HepG2 (cell line): ENCODE measurements around the gene PEX13. TPM values are rescaled to one million over a fixed set of nuclear protein-coding genes. Genes with fewer than 3 reads are reported as not detected.

Source experiments
- CC2D1A ChIP-seq: sonication (generic); formaldehyde crosslinking; IDR thresholded peaks from 2 replicates; pipeline ENCODE4 v1.8.1; 2023; ENCODE audit warnings: mild to moderate bottlenecking, missing genetic modification reagents
- CREB3 ChIP-seq: sonication (generic); formaldehyde crosslinking; IDR thresholded peaks from 2 replicates; pipeline ENCODE4 v1.5.0; 2020; ENCODE audit warnings: missing genetic modification reagents
- FOXK1 ChIP-seq: sonication (generic); formaldehyde crosslinking; IDR thresholded peaks from 2 replicates; pipeline ENCODE4 v1.4.0; 2020; ENCODE audit warnings: low read depth, missing genetic modification reagents, borderline replicate concordance
- HINFP ChIP-seq: sonication (generic); formaldehyde crosslinking; IDR thresholded peaks from 2 replicates; pipeline ENCODE4 v1.4.0; 2020; ENCODE audit warnings: low read depth, mild to moderate bottlenecking, missing genetic modification reagents
- HNF4G ChIP-seq, 2 experiments: sonication (generic) in 1 of 2; formaldehyde crosslinking in 1 of 2; IDR thresholded peaks; 2 replicates each; pipeline versions ENCODE4 v1.4.0 to v1.6.1; 2011 to 2020; ENCODE audit warnings: borderline replicate concordance in 2 of 2, low read depth in 2 of 2, mild to moderate bottlenecking in 2 of 2, low read length in 1 of 2, missing genetic modification reagents in 1 of 2, moderate library complexity in 1 of 2
- HOXA3 ChIP-seq: sonication (generic); formaldehyde crosslinking; IDR thresholded peaks from 2 replicates; pipeline ENCODE4 v1.5.0; 2020; ENCODE audit warnings: missing genetic modification reagents
- IRF9 ChIP-seq: sonication (generic); formaldehyde crosslinking; IDR thresholded peaks from 2 replicates; pipeline ENCODE4 v1.8.0; 2022; ENCODE audit warnings: missing genetic modification reagents, mild to moderate bottlenecking, borderline replicate concordance
- ISL2 ChIP-seq: sonication (generic); formaldehyde crosslinking; IDR thresholded peaks from 2 replicates; pipeline ENCODE4 v1.5.0; 2020; ENCODE audit warnings: missing genetic modification reagents
- MXD3 ChIP-seq: IDR thresholded peaks from 2 replicates; pipeline ENCODE4 v1.6.1; 2016; ENCODE audit warnings: mild to moderate bottlenecking, missing biosample characterization, missing genetic modification reagents
- NFE2L2 ChIP-seq: fragments of 150-350 bp; IDR thresholded peaks from 2 replicates; pipeline ENCODE4 v1.6.1; 2014; ENCODE audit warnings: low read length
- POLR2A ChIP-seq, 2 experiments: IDR thresholded peaks; 2 replicates each; pipeline ENCODE4 v1.6.1; 2011; ENCODE audit warnings: low read depth in 2 of 2, low read length in 2 of 2, mild to moderate bottlenecking in 1 of 2, moderate library complexity in 1 of 2; ENCODE audit not compliant: insufficient read depth in 1 of 2
- RFX3 ChIP-seq: IDR thresholded peaks from 2 replicates; pipeline ENCODE4 v1.6.1; 2016; ENCODE audit warnings: missing biosample characterization, missing genetic modification reagents
- SP140L ChIP-seq: sonication (generic); formaldehyde crosslinking; IDR thresholded peaks from 2 replicates; pipeline ENCODE4 v1.4.0; 2020; ENCODE audit warnings: missing genetic modification reagents, borderline replicate concordance
- TCF12 ChIP-seq, 2 experiments: fragments of 450-650 bp in 1 of 2; sonication (generic) in 1 of 2; formaldehyde crosslinking in 1 of 2; IDR thresholded peaks; 2 replicates each; pipeline versions ENCODE4 v1.6.1 to v1.8.0; 2017 to 2022; ENCODE audit warnings: antibody characterized with exemption in 1 of 2, mild to moderate bottlenecking in 1 of 2, missing genetic modification reagents in 1 of 2, moderate library complexity in 1 of 2
- WIZ ChIP-seq: sonication (generic); formaldehyde crosslinking; IDR thresholded peaks from 2 replicates; pipeline ENCODE4 v1.5.1; 2020; ENCODE audit warnings: mild to moderate bottlenecking, missing genetic modification reagents
- YY1 ChIP-seq: IDR thresholded peaks from 2 replicates; pipeline ENCODE4 v1.6.1; 2011; ENCODE audit warnings: low read length, low read depth, moderate library complexity, mild to moderate bottlenecking; ENCODE audit not compliant: insufficient read depth, insufficient replicate concordance
- ZBTB44 ChIP-seq: sonication (generic); formaldehyde crosslinking; IDR thresholded peaks from 2 replicates; pipeline ENCODE4 v1.4.0; 2020; ENCODE audit warnings: missing genetic modification reagents
- ZFP1 ChIP-seq: IDR thresholded peaks from 2 replicates; pipeline ENCODE4 v1.6.1; 2016
- ZNF292 ChIP-seq: sonication (generic); formaldehyde crosslinking; IDR thresholded peaks from 2 replicates; pipeline ENCODE4 v1.8.1; 2022; ENCODE audit warnings: mild to moderate bottlenecking, low read depth, missing genetic modification reagents, borderline replicate concordance
- ZNF30 ChIP-seq: sonication (generic); formaldehyde crosslinking; IDR thresholded peaks from 2 replicates; pipeline ENCODE4 v1.5.0; 2020; ENCODE audit warnings: mild to moderate bottlenecking, missing genetic modification reagents
- ZNF589 ChIP-seq: sonication (generic); formaldehyde crosslinking; conservative IDR thresholded peaks from 2 replicates; pipeline ENCODE4 v1.8.0; 2022; ENCODE audit warnings: mild to moderate bottlenecking, moderate library complexity, missing genetic modification reagents
- ZNF768 ChIP-seq: sonication (generic); formaldehyde crosslinking; IDR thresholded peaks from 2 replicates; pipeline ENCODE4 v1.4.0; 2020; ENCODE audit warnings: missing genetic modification reagents
- ZNF775 ChIP-seq: sonication (generic); formaldehyde crosslinking; IDR thresholded peaks from 2 replicates; pipeline ENCODE4 v1.4.0; 2020; ENCODE audit warnings: missing genetic modification reagents, mild to moderate bottlenecking, moderate library complexity, borderline replicate concordance
- ZSCAN20 ChIP-seq: sonication (generic); formaldehyde crosslinking; IDR thresholded peaks from 2 replicates; pipeline ENCODE4 v1.4.0; 2020; ENCODE audit warnings: missing genetic modification reagents, mild to moderate bottlenecking, borderline replicate concordance
- polyA plus RNA-seq, 8 experiments: library from polyadenylated mRNA; depleted of rRNA in 3 of 8; stranded (reverse) in 7 of 8; unstranded in 1 of 8; fragments of >200 nt; fragmentation: Illumina TruSeq in 4 of 8; extraction: Trizol in 4 of 8; gene quantifications; 2 replicates each; pipeline versions ENCODE4 v1.2.1 to v1.2.3, GENCODE V29; 2011 to 2016; ENCODE audit warnings: low read depth in 4 of 8, missing spikeins in 1 of 8, mixed read lengths in 1 of 8; ENCODE audit not compliant: insufficient read depth in 1 of 8
- total RNA-seq, 5 experiments: library from RNA; depleted of rRNA; stranded (reverse); fragments of >200 nt; fragmentation: Illumina TruSeq; extraction: Trizol; gene quantifications; 2 replicates each; pipeline ENCODE4 v1.2.3, GENCODE V29; 2016; ENCODE audit warnings: low read depth in 1 of 5

The PEX13 gene
- total and polyA plus RNA-seq, 2 of the 13 experiments (the other 11 are each of a cell fraction or from before 2014, with no cell fraction given): 47.9 to 75.9 TPM

GRCh38 chr2:61017556-61018317 lies at the start of gene PEX13, which contains the start of gene PUS10 (continued):
- TF ChIP-seq CREB3 (no peak; the same call in 1 of the 2 replicates), CC2D1A (CRISPR knock-in tag) (no peak), ZBTB44 (CRISPR knock-in tag) (peak; percentile 77), ZNF292 (CRISPR knock-in tag) (no peak), ISL2 (peak; percentile 49), NFE2L2 (no peak), FOXK1 (CRISPR knock-in tag) (peak; percentile 84; the same call in 1 of the 2 replicates), ZNF30 (no peak), YY1 (peak; percentile 79), ZFP1 (no peak), HOXA3 (CRISPR knock-in tag) (peak; percentile 94), ZNF768 (CRISPR knock-in tag) (peak; percentile 85), ZSCAN20 (no peak; the same call in 1 of the 2 replicates), HNF4G (IDR thresholded peaks at IDR 0.05; ENCODE audit: borderline replicate concordance, low read depth, low read length) (peak; percentile 100), HNF4G (CRISPR knock-in tag; IDR thresholded peaks at IDR 0.05; ENCODE audit: borderline replicate concordance, low read depth) (peak; percentile 98), POLR2A (IDR thresholded peaks at IDR 0.05; ENCODE audit: insufficient read depth in 1 of 2, low read depth in 2 of 2, low read length in 2 of 2) (peak; percentile 76 to 91), SP140L (CRISPR knock-in tag) (no peak; the same call in 1 of the 2 replicates), RFX3 (CRISPR knock-in tag) (no peak), ZNF775 (CRISPR knock-in tag) (peak; percentile 24; the same call in 1 of the 2 replicates), WIZ (CRISPR knock-in tag) (0 out of 2 replicates have a peak, but pooled peaks have one; percentile 31), ZNF589 (CRISPR knock-in tag) (peak; percentile 49; the same call in 1 of the 2 replicates), MXD3 (CRISPR knock-in tag) (peak; percentile 29; the same call in 1 of the 2 replicates), IRF9 (CRISPR knock-in tag) (peak; percentile 23; the same call in 1 of the 2 replicates), TCF12 (IDR thresholded peaks at IDR 0.05) (no peak), TCF12 (CRISPR knock-in tag; IDR thresholded peaks at IDR 0.05) (peak; percentile 82; the same call in 1 of the 2 replicates), HINFP (CRISPR knock-in tag) (peak; percentile 82; the same call in 1 of the 2 replicates)
